Caco-2 (cell line): ENCODE data around the gene ZNF619. TPM values are rescaled to one million over a fixed set of nuclear protein-coding genes. Genes with fewer than 3 reads are reported as not detected.

Source experiments
- BruUV-seq: library from RNA; stranded (reverse); fragments of 400-500 nt; replicated peaks from 2 replicates; lab custom pipeline; 2021; lab: Mats Ljungman, UMichigan
- CTCF ChIA-PET: fragments of 300-600 bp; sonication (Branson Sonifier 250); formaldehyde crosslinking; loops from one replicate; lab custom pipeline; 2022; ENCODE audit warnings: antibody characterized with exemption; lab: Charles Lee
- POLR2A ChIA-PET: fragments of 300-600 bp; sonication (Branson Sonifier 250); formaldehyde crosslinking; loops from one replicate; lab custom pipeline; 2022; ENCODE audit warnings: antibody characterized with exemption; lab: Charles Lee
- DNase-seq, 2 experiments: peaks; one replicate each; pipeline versions ENCODE4 v3.0.0 to v3.0.0-alpha.2; 2020 to 2022
- H3K27me3 ChIP-seq: replicated peaks from 2 replicates; pipeline ENCODE4 v1.6.0; 2011; ENCODE audit warnings: low read length; ENCODE audit not compliant: control insufficient read depth, insufficient read depth
- H3K36me3 ChIP-seq: 2 replicates; pipeline ENCODE4 v1.5.1; 2011; ENCODE audit warnings: low read length; ENCODE audit not compliant: control insufficient read depth, insufficient read depth
- H3K4me1 ChIP-seq: fragments of 250-450 bp; sonication (Bioruptor Pico); 2 replicates; pipeline ENCODE4 v1.5.1; 2020; ENCODE audit warnings: mild to moderate bottlenecking
- H3K4me3 ChIP-seq: 2 replicates; pipeline ENCODE4 v1.5.1; 2011; ENCODE audit warnings: low read depth, mild to moderate bottlenecking, control low read depth, low read length
- H3K9me3 ChIP-seq: fragments of 250-450 bp; sonication (Bioruptor Pico); 2 replicates; pipeline ENCODE4 v1.5.1; 2020; ENCODE audit warnings: mild to moderate bottlenecking, moderate library complexity
- H3K27ac Mint-ChIP-seq: one replicate; pipeline ENCODE4 v1.8.0; 2022; ENCODE audit warnings: mixed read lengths; ENCODE audit not compliant: unreplicated experiment
- H3K27me3 Mint-ChIP-seq: one replicate; pipeline ENCODE4 v1.8.0; 2022; ENCODE audit warnings: mixed read lengths; ENCODE audit not compliant: insufficient read depth, unreplicated experiment
- H3K36me3 Mint-ChIP-seq: one replicate; pipeline ENCODE4 v1.8.0; 2022; ENCODE audit warnings: mild to moderate bottlenecking, mixed read lengths; ENCODE audit not compliant: insufficient read depth, unreplicated experiment
- H3K4me1 Mint-ChIP-seq: one replicate; pipeline ENCODE4 v1.8.0; 2022; ENCODE audit warnings: low read depth, mixed read lengths; ENCODE audit not compliant: unreplicated experiment
- H3K4me3 Mint-ChIP-seq: one replicate; pipeline ENCODE4 v1.8.0; 2022; ENCODE audit warnings: mild to moderate bottlenecking, moderate library complexity, mixed read lengths; ENCODE audit not compliant: unreplicated experiment
- H3K9me3 Mint-ChIP-seq: one replicate; pipeline ENCODE4 v1.8.0; 2022; ENCODE audit warnings: mixed read lengths; ENCODE audit not compliant: unreplicated experiment
- intact Hi-C: fragments of 100-400 bp; cut with micrococcal nuclease; formaldehyde crosslinking; loops from one replicate; pipeline ENCODE4 v1.10.0; 2022; ENCODE audit not compliant: unreplicated experiment
- total RNA-seq: library from RNA; stranded (reverse); gene quantifications from 2 replicates; pipeline ENCODE4 v1.2.3, GENCODE V29; 2022
- TF ChIP-seq, protein P1 (sequence below), 2 experiments: fragments of 200-600 bp in 1 of 2; IDR thresholded peaks; 1 replicate in 1 of 2; 2 replicates in 1 of 2; pipeline versions ENCODE4 v1.5.1 to v1.8.0; 2011 to 2022; ENCODE audit warnings: antibody characterized with exemption in 1 of 2, control low read depth in 1 of 2, inconsistent platforms in 1 of 2, low read depth in 1 of 2, low read length in 1 of 2, mild to moderate bottlenecking in 1 of 2, moderate library complexity in 1 of 2; ENCODE audit not compliant: insufficient read depth in 1 of 2, severe bottlenecking in 1 of 2, unreplicated experiment in 1 of 2

Gene ZNF619
- total RNA-seq, 1 experiment from 2014 or later = 6.8 TPM

DNA sequence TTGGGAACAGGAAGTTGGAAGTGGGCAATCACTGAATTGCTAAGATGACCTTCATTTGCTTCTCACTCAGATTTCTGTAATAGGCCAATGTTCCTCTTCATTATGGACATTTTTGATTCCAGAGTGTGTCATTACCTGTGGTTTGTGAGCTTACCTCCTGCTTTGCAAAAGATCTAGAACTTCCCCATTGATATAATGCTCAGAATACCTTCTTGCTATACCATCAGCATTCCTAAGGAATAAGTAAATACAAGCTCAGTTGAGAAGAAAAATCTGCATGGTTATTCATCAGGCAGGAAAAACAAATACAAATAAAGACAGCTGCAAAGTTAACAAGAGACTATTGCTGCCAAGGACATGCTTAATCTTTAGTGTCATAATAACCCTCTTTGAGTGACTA lies 25.4 kb upstream of the ZNF619 start:
- POLR2A ChIA-PET = interaction anchor here (0.5 to 1.2 kb wide), 2 partner anchors 54 to 125 kb away, joined by 4 to 6 read pairs; partner anchors contain the start of gene ZNF620
- DNase-seq = no peak

DNA sequence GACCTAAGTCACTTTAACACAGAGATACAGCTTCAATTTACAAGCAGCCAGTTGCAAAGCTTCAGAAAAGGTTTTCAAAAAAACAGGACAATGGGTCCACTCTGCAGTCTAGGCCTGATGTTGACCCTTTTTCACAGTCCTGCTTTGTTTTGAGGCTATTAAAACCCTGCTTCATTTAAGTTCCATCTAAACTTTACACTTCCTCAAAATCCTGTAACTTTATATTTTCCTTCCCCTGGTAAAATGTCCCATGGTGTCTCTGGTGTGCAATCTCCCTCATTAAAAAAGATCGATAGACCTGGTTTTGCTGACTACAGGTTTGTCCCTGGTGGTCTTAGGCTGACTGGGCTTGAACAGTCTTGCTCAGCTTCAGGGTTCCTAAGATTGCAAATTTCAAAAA lies 24.9 kb upstream of the ZNF619 start:
- CTCF ChIA-PET = interaction anchor here (1.3 kb wide), 1 partner anchor 53 kb away, joined by 6 read pairs; the partner anchor contains the start of gene ZNF620
- TF ChIP-seq, protein P1, sequence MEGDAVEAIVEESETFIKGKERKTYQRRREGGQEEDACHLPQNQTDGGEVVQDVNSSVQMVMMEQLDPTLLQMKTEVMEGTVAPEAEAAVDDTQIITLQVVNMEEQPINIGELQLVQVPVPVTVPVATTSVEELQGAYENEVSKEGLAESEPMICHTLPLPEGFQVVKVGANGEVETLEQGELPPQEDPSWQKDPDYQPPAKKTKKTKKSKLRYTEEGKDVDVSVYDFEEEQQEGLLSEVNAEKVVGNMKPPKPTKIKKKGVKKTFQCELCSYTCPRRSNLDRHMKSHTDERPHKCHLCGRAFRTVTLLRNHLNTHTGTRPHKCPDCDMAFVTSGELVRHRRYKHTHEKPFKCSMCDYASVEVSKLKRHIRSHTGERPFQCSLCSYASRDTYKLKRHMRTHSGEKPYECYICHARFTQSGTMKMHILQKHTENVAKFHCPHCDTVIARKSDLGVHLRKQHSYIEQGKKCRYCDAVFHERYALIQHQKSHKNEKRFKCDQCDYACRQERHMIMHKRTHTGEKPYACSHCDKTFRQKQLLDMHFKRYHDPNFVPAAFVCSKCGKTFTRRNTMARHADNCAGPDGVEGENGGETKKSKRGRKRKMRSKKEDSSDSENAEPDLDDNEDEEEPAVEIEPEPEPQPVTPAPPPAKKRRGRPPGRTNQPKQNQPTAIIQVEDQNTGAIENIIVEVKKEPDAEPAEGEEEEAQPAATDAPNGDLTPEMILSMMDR (IDR thresholded peaks at IDR 0.05; ENCODE audit: insufficient read depth in 1 of 2, low read depth in 1 of 2, low read length in 1 of 2, severe bottlenecking in 1 of 2, unreplicated experiment in 1 of 2) = no peak

More for the DNA sequence above, 25.4 kb upstream of the ZNF619 start:
- BruUV-seq = no TSS peak
- intact Hi-C loops = no loop called here
- Mint-ChIP-seq H3K27ac (no peak overlapping the region), H3K36me3 (peaks cover 2% of the 10 kb centered on the region), H3K4me3 (peak overlapping the region; percentile 82), H3K9me3 (no peaks in the 10 kb centered on the region), H3K4me1 (peaks cover 13% of the 10 kb centered on the region), H3K27me3 (no peaks in the 10 kb centered on the region)
- Histone ChIP-seq H3K4me1 (no peaks in the 10 kb centered on the region), H3K9me3 (no peaks in the 10 kb centered on the region), H3K36me3 (no peaks in the 10 kb centered on the region; the same call in 1 of the 2 replicates), H3K27me3 (no peaks in the 10 kb centered on the region), H3K4me3 (no peak overlapping the region)
- CTCF ChIA-PET = no interaction called here
- TF ChIP-seq, protein P1 (IDR thresholded peaks at IDR 0.05; ENCODE audit: insufficient read depth in 1 of 2, low read depth in 1 of 2, low read length in 1 of 2, severe bottlenecking in 1 of 2, unreplicated experiment in 1 of 2) = no peak

DNA sequence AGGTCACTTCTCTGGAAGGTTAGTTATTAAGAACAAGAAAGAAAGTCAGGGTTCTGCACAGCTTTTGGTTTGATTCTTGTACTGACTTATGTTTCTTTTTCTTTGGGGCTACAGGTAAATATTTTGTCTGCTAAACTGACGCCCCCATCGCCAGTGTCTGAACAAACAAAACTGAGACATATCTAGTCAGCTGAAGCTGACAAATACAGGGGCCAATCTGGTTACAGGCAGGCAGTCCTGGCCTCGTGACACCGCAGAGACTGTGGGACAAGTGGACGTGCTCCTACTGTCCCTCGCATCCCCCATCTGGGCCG lies 24.4 kb upstream of the ZNF619 start:
- H3K4me1 Mint-ChIP-seq = peaks cover 13% of the 10 kb centered on the region
- H3K9me3 ChIP-seq = no peaks in the 10 kb centered on the region
- peaks cover 12% of the 10 kb centered on the region for H3K36me3 Mint-ChIP-seq
- no peaks in the 10 kb centered on the region for H3K27me3 ChIP-seq
- H3K9me3 Mint-ChIP-seq = no peaks in the 10 kb centered on the region
- no peaks in the 10 kb centered on the region; the same call in 1 of the 2 replicates for H3K36me3 ChIP-seq
- no peak for DNase-seq
- H3K27me3 Mint-ChIP-seq = no peaks in the 10 kb centered on the region
- peak overlapping the region; percentile 58 for H3K4me3 ChIP-seq
- POLR2A ChIA-PET = interaction anchor here (1.2 kb wide), 1 partner anchor 53 kb away, joined by 4 read pairs; the partner anchor contains the start of gene ZNF620
- intact Hi-C loops = loop anchor here (2.0 kb wide), 1 partner anchor 52 kb away; no protein-coding TSS in a partner anchor
- TSS peak; percentile 21 for BruUV-seq
- CTCF ChIA-PET = interaction anchor here (1.3 kb wide), 1 partner anchor 53 kb away, joined by 6 read pairs; the partner anchor contains the start of gene ZNF620
- TF ChIP-seq, protein P1 (IDR thresholded peaks at IDR 0.05; ENCODE audit: insufficient read depth in 1 of 2, low read depth in 1 of 2, low read length in 1 of 2, severe bottlenecking in 1 of 2, unreplicated experiment in 1 of 2) = no peak
- H3K4me1 ChIP-seq = no peaks in the 10 kb centered on the region
- peak overlapping the region; percentile 86 for H3K27ac Mint-ChIP-seq
- peak overlapping the region; percentile 82 for H3K4me3 Mint-ChIP-seq

More for the DNA sequence above, 24.9 kb upstream of the ZNF619 start:
- Mint-ChIP-seq H3K27ac (peak overlapping the region; percentile 86), H3K4me3 (peak overlapping the region; percentile 82), H3K36me3 (peaks cover 7% of the 10 kb centered on the region), H3K4me1 (peaks cover 13% of the 10 kb centered on the region), H3K27me3 (no peaks in the 10 kb centered on the region), H3K9me3 (no peaks in the 10 kb centered on the region)
- Histone ChIP-seq H3K9me3 (no peaks in the 10 kb centered on the region), H3K27me3 (no peaks in the 10 kb centered on the region), H3K36me3 (no peaks in the 10 kb centered on the region; the same call in 1 of the 2 replicates), H3K4me3 (peak overlapping the region; percentile 58), H3K4me1 (no peaks in the 10 kb centered on the region)
- POLR2A ChIA-PET = interaction anchor here (1.2 kb wide), 1 partner anchor 54 kb away, joined by 4 read pairs; the partner anchor contains the start of gene ZNF620
- no TSS peak for BruUV-seq
- no peak for DNase-seq
- intact Hi-C loops = loop anchor here (2.0 kb wide), 1 partner anchor 53 kb away; no protein-coding TSS in a partner anchor
